ENCODE results near the gene CNGB1. TPM values are rescaled to one million over a fixed set of nuclear protein-coding genes. Genes with fewer than 3 reads are reported as not detected.

The CNGB1 gene
- polyA plus RNA-seq, 1 donor from 2014 or later: 20.7 TPM

DNA sequence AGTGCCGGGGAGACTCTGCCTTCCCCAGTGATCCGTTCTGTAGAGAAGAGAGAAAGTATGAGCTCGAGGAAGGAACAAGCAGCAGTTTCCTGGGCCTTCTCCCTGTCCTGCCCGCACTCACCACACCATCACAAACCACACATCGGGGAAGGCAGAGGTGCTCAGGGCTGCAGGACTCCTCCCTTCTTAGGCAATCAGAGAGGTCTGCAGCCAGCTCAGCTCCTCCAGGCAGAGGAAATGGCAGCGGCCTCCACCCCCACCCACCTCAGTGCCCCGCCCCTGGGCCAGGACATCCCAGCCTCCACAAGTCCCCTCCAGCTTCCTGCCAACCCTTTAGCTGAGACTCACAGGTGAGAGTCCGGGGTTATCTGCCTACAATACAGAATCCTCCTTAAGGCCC lies 27.6 kb upstream of the CNGB1 start:
- Histone ChIP-seq H3K36me3 (ENCODE audit: insufficient read depth, low read length) (no peaks in the 10 kb centered on the region), H3K27ac (ENCODE audit: low read length) (no peak overlapping the region), H3K4me3 (ENCODE audit: low read length) (peak overlapping the region; percentile 86), H3K9ac (ENCODE audit: low read length) (no peak overlapping the region), H2AFZ (ENCODE audit: low read depth, low read length) (no peak overlapping the region), H3K4me2 (ENCODE audit: low read length) (peak overlapping the region; percentile 88), H3K27me3 (ENCODE audit: insufficient read depth, low read depth, low read length) (no peaks in the 10 kb centered on the region), H3F3A (ENCODE audit: insufficient read depth, low read length, poor library complexity, severe bottlenecking) (no peaks in the 10 kb centered on the region), H3K9me2 (ENCODE audit: insufficient read depth, low read length) (no peaks in the 10 kb centered on the region), H3K9me3 (ENCODE audit: low read length) (no peaks in the 10 kb centered on the region), H3K79me2 (replicated peaks; ENCODE audit: insufficient read depth, low read length) (peaks cover 10% of the 10 kb centered on the region), H4K20me1 (ENCODE audit: insufficient read depth) (no peaks in the 10 kb centered on the region)
- no peak for TF ChIP-seq POLR2AphosphoS5 (IDR thresholded peaks at IDR 0.05)
- no peak for TF ChIP-seq SMC3 (conservative IDR thresholded peaks at IDR 0.05; ENCODE audit: poor library complexity)
- no peak for TF ChIP-seq CTCF (IDR thresholded peaks at IDR 0.05; ENCODE audit: poor library complexity, severe bottlenecking)
- no peak for TF ChIP-seq EP300 (conservative IDR thresholded peaks at IDR 0.05; ENCODE audit: poor library complexity, severe bottlenecking)
- TF ChIP-seq RAD21 (conservative IDR thresholded peaks at IDR 0.05): no peak
- no peak for TF ChIP-seq MXI1 (conservative IDR thresholded peaks at IDR 0.05; ENCODE audit: poor library complexity, severe bottlenecking)
- no peak for TF ChIP-seq TAF1 (IDR thresholded peaks at IDR 0.05; ENCODE audit: low read depth)
- TF ChIP-seq, protein P1, sequence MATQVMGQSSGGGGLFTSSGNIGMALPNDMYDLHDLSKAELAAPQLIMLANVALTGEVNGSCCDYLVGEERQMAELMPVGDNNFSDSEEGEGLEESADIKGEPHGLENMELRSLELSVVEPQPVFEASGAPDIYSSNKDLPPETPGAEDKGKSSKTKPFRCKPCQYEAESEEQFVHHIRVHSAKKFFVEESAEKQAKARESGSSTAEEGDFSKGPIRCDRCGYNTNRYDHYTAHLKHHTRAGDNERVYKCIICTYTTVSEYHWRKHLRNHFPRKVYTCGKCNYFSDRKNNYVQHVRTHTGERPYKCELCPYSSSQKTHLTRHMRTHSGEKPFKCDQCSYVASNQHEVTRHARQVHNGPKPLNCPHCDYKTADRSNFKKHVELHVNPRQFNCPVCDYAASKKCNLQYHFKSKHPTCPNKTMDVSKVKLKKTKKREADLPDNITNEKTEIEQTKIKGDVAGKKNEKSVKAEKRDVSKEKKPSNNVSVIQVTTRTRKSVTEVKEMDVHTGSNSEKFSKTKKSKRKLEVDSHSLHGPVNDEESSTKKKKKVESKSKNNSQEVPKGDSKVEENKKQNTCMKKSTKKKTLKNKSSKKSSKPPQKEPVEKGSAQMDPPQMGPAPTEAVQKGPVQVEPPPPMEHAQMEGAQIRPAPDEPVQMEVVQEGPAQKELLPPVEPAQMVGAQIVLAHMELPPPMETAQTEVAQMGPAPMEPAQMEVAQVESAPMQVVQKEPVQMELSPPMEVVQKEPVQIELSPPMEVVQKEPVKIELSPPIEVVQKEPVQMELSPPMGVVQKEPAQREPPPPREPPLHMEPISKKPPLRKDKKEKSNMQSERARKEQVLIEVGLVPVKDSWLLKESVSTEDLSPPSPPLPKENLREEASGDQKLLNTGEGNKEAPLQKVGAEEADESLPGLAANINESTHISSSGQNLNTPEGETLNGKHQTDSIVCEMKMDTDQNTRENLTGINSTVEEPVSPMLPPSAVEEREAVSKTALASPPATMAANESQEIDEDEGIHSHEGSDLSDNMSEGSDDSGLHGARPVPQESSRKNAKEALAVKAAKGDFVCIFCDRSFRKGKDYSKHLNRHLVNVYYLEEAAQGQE (IDR thresholded peaks at IDR 0.05; ENCODE audit: borderline replicate concordance): no peak
- no peak for TF ChIP-seq EZH2 (IDR thresholded peaks at IDR 0.05; ENCODE audit: borderline replicate concordance, insufficient read depth, low read length, poor library complexity, severe bottlenecking)

GRCh38 chr16:57997528-57998265 lies 26.8 kb upstream of the CNGB1 start:
- Histone ChIP-seq H3K9me2 (ENCODE audit: insufficient read depth, low read length) (no peaks in the 10 kb centered on the region), H3K9me3 (ENCODE audit: low read length) (no peaks in the 10 kb centered on the region), H2AFZ (ENCODE audit: low read depth, low read length) (no peak overlapping the region), H4K20me1 (ENCODE audit: insufficient read depth) (no peaks in the 10 kb centered on the region), H3F3A (ENCODE audit: insufficient read depth, low read length, poor library complexity, severe bottlenecking) (no peaks in the 10 kb centered on the region), H3K4me2 (ENCODE audit: low read length) (no peak overlapping the region), H3K9ac (ENCODE audit: low read length) (no peak overlapping the region), H3K27ac (ENCODE audit: low read length) (no peak overlapping the region), H3K27me3 (ENCODE audit: insufficient read depth, low read depth, low read length) (no peaks in the 10 kb centered on the region), H3K79me2 (replicated peaks; ENCODE audit: insufficient read depth, low read length) (peaks cover 10% of the 10 kb centered on the region), H3K4me3 (ENCODE audit: low read length) (no peak overlapping the region), H3K36me3 (ENCODE audit: insufficient read depth, low read length) (no peaks in the 10 kb centered on the region)
- TF ChIP-seq TAF1 (IDR thresholded peaks at IDR 0.05; ENCODE audit: low read depth) (no peak), POLR2AphosphoS5 (IDR thresholded peaks at IDR 0.05) (no peak), RAD21 (conservative IDR thresholded peaks at IDR 0.05) (no peak), CTCF (IDR thresholded peaks at IDR 0.05; ENCODE audit: poor library complexity, severe bottlenecking) (no peak), SMC3 (conservative IDR thresholded peaks at IDR 0.05; ENCODE audit: poor library complexity) (no peak), MXI1 (conservative IDR thresholded peaks at IDR 0.05; ENCODE audit: poor library complexity, severe bottlenecking) (no peak), EZH2 (IDR thresholded peaks at IDR 0.05; ENCODE audit: borderline replicate concordance, insufficient read depth, low read length, poor library complexity, severe bottlenecking) (no peak), EP300 (conservative IDR thresholded peaks at IDR 0.05; ENCODE audit: poor library complexity, severe bottlenecking) (no peak)
- TF ChIP-seq, protein P1 (IDR thresholded peaks at IDR 0.05; ENCODE audit: borderline replicate concordance): no peak

Data from neural cell (in vitro differentiated cells).